ENCODE results near the gene EMC10.

EMC10 gene

DNA sequence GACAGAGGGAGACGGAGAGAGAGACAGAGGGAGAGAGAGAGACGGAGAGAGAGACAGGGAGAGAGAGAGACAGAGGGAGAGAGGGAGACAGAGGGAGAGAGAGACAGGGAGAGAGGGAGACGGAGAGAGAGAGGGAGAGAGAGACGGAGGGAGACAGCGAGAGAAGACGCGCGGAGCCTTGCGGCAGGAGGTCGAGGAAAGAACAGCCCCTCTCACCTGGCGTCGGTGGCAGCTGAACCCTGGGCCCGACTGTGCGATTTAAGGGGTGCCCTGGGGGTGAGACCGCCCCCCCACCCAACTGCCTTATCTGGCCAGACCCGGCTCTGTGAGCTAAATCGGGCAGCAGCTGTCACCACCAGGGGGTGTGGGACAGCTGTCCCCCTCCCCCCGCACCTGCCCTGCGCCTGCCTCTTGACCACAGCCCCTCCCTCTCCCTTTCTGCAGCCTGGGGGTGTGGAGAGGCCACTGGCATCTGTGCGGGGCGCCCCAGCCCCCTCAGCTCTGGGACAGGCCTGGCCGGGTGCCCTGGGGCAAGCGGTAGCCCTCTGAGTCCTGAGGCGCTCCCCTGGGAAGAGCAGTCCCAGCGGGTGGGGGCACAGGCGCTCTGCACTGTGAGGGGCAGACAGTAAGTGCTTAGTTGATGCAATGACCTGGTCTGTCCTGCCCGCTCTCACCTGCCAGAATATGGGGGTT is 23.9 kb downstream of the EMC10 start:
- no peak for DNase-seq

DNA sequence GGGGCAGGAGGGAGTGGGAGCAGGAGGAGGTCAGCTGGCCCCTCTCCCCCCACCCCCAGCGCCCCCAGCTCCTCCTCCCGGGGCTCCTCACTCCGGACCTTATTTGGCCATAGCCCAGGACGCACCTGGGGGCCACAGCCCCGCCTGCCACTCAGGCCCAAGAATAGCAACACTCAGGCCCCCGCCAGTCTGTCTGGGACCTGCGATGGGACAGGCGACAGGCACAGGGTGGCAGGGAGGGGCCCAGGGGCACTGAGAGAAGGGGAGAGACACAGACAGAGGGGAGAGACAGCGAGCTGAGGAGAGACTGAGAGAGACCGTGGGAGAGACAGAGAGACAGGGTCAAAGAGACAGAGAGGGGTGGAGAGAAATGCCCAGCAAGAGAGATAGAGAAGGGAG is 24.4 kb downstream of the EMC10 start:
- DNase-seq = no peak

DNA sequence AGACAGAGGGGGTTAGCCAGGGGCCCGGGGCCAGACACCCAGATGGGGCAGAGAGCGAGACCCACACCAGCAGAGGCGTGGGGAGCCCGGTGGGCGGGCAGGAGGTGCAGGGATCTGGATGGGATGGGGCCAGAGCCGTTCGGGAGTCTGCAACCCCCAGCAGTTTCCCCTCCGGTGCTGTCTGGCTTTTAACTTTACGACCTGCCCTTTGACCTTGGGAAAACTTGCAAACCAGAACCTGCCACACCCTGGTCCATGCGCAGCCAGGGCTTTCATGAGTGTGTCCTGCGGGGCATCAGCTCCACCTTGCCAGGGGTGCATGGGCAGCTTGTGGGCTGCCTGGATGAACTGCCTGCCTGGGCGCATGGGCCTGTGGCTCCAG is 24.9 kb downstream of the EMC10 start:
- DNase-seq = no peak

DNA sequence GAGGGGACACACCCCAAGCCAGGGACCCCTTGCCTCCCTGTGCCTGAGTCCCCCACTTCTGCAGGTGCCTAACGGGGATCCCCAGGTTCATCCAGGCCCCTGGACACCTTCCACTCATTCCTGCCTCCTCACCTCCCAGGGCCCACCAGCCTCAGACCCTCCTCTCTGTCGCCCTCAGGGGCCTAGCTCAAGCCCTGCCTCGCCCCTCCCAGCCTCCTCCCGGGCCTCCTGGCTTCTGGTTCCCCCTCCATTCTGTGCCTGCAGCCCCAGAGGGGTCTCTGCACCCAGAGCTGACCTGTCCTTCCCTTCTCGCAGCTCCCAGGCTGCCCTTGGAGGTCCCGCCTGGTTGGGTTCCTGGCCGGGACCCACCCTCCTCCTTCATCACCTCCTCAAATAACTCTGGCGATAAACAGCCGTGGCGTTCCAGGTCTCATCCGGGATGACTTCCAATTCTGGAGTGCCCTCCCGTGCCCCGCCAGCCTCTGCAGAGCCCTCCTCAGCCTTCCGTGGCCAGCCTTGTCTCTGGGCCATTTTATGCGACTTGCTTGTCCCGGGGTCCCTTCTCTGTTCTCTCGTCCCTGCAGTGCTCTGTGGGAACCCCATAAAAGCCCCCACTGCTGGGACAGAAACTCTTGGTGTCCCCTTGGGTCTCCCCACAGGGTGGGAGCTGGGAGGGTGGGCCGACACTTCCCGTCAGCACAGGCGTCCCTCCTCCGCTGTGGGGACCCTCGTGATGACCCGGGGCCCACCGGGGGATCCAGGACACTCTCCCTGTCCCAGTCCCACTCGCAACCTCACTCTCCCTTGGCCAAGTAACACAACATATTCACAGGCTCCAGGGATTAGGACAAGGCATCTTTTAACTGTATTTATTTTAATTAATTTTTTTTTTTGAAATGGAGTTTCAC is 25.5 kb downstream of the EMC10 start:
- DNase-seq = no peak

DNA sequence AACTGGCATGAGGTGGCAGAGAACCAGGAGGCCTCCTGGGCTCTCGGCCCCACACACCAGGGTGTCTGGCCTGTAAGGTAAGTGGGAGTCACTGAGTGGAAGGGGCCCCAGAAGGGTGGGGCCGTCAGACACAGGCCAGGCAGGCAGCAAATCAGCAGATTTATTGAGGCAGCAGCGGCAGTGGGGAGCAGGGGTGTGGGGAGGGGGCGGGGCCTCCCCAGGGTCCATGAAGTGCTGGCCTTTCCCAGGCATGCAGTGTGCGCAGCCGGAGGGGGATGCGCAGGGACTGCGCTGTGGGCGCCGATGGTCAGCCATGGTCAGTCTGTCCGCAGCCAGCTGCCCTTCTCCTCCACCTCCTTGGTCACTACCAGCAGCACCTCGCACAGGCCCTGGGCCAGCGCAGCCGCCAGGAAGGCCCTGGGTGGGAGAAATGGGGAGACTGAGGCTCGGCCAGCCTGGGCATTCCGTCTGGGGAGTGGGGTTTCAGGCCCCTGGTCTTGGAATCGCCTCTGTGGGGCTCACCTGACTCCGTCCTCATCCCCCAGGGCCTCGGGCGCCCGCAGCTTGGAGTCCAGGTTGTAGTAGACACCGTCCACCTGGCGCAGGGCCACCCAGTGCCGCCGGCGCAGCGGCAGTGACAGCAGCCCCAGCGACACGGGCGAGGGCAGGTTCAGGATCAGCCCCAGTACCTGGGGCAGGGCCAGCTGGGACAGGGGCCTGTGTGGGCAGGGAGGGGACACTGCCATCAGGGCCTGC is 29.7 kb downstream of the EMC10 start:
- no peak for DNase-seq

DNA sequence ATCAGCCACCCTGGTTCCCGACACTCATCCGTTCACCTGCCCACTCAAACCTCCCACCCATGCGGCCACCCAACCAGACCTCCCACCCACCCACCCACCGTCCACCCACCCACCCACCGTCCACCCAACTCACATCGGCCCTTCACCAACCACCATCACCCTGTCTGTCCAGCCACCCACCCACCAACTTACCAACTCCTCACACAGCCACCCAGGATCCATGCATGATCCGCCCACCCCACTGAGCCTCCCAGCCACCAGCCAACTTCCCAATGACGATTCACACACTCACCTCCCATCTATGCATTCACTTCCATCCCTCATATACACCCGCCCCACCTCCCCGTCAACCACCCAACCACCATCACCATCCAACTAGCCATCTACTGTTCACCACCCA is 30.4 kb downstream of the EMC10 start:
- no peak for DNase-seq

DNA sequence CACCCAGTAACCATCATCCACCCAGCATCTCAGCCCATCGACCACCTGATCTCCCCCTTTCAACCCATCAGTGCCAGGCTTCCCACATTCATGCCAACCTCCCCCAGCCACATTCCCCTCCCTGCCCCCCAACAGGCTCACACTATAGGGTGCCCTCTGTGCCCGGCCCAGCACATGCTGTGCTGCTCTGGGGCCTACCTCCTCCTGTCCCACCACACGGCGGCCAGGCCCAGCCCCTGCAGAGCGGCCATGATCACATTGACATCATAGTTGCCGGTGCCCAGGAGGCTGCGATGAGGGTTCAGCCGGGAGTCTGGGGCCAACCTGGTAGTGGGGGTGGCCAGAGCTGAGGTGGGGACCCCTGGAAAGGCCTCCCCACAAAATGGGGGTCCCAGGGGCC is 31.1 kb downstream of the EMC10 start:
- no peak for DNase-seq

DNA sequence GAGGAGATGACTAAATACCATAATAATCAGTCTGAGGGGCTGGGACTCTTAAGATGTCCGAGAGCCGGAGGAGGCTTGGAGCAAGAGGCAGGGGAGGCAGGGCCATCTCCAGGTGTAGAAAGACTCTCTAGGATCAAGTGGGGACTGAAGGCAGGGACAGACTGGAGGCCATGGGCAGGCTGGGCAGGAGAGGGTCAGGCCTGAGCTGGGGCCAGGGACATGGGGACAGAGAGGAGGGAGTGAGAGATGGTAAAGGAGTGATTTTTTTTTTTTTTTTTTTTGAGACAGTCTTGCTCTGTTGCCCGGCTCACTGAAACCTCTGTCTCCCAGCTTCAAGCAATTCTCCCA is 32.5 kb downstream of the EMC10 start:
- no peak for DNase-seq

DNA sequence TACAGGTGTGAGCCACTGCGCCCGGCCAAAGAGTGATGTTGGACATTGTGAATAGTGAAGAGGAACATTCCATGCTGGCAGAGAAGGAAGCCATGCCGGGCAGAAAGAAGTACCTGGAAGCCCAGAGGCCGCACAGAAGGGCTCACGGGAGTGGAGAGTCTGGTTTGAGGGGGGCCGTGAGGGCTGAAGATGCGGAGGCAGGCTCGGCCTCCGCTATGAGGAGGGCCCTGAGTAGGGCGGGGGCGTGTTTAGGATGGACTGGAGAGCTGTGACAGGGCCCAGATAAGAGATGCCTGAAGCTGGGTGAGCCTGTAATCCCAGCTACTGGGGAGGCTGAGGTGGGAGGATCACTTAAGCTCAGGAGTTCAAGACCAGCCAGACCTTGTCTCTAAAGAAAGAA is 33.1 kb downstream of the EMC10 start:
- DNase-seq = no peak

DNA sequence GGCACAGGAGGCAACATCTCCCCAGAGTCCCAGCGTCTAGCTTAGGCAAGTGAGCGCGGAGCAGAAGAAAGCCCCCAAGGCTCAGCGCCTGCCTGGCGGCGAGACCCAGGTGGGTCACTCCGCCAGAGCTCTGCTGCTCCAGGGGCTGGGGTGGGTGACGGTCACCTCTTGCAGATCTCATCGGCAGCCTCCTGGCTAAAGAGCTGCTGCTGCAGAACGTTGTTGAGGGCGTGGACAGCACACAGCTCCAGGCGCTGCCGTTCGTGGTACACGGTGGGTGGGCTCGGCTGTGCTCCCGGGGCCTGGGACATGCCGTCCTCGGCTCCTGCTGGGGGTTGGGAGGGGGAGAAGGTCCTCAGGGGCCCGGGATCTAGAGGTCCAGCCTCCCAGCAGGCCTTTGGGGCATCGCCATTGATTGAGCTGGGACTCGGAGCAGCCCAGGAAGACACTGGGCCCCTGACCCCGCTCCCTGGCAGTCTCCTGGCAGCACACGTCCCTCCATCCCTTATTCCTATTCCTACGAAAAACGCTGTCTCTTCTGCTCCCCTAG is 33.9 kb downstream of the EMC10 start:
- no peak for DNase-seq

DNA sequence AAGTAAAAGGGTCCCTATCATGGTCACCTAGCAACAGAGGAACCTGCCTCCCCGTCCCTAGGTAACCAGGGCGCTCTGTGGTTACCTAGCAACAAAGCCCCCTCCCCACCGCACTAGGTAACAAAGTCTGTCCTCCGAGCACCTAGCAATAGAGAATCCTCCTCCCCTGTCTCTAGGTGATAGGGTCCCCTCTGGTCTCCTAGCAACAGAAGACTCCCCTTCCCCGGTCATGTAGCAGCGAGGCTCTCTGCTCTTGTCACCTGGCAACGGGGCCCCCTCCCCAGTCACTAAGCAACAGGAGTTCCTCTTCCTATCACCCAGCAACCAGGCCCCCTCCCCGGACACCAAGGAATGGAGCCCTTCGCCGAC is 34.4 kb downstream of the EMC10 start:
- DNase-seq = no peak

DNA sequence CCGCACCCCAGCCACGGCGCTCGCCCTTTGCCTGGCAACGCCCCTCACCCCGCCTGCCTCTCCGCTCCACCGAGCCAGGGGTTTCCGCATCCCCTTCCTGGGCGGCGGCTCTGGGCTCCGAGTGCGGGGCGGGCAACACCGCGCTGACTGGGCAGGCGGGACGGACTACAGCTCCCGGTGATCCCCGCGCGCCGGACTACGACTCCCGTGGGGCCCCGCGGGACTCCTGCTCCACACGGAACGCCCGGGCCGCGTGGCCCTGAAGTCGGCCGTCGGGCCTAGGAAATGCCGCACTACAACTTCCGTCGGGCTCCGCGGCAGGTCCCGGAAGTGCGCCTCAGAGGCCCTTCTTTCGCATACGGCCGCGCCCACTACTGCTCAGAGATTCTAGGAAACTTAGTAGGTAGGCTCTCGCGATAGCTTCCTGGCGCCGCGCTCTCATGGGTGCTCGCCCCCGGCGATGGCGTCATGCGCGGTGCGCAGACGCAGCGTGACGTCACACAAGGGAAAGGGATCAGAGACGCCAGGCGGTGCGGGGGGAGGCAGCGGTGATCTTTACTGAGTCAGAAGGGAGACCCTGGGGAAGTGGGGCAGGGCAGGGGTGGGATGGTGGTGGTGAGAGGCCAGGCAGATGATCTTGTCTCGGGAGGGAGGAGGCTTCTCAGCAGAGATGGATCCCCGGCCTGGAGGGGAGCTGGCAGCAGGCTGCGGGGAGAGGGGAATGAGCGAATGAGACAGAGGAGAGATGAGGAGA is 34.9 kb downstream of the EMC10 start, which contains the start of gene JOSD2:
Gene JOSD2 (minus strand): TSS at position 123 of the 754 bp plus-strand sequence. CDS start 760 bp downstream, outside the sequence.
- DNase-seq = peak; percentile 99

DNA sequence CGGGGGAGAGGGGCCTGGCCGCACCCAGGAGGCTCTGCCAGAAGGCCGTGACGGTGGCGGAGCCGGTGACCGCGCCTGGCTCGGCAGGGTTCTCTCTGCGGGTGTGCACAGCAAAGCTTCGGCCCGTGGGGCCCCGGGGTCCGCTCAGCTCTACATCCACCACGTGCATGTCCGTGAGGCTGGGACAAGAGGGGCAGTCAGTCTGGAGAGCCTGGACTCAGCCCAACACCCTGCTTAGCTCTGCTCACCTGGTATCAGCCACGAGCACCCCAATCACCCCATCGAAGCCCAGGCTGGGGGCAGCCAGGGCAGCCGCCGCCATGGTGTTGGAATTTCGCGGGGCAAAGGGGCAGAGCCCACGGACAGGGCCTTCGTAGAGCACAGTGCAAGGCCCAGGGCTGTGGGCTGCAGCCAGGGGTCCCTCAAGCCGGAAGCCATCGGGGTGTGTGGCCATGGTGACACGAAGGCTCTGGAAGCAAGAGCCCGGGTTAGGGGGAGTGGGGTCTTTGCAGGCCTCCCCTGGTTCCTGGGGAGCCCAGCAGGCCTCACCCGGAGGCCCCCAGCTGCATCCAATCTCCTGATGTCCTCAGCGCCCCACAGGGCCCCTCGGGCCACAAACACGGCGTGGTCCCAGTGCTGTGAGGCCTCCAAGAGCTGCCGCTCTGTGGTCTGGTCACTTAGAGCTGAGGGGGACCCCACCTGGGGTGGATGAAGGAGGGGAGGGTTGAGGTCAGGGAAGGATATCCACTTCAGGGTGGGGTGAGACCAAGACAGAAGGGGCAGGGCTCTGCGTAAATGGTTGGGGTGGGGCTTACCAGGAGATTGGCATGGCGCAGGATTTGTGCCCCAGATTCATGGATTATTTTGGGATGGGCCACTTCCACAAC is 36.0 kb downstream of the EMC10 start:
- no peak for DNase-seq

DNA sequence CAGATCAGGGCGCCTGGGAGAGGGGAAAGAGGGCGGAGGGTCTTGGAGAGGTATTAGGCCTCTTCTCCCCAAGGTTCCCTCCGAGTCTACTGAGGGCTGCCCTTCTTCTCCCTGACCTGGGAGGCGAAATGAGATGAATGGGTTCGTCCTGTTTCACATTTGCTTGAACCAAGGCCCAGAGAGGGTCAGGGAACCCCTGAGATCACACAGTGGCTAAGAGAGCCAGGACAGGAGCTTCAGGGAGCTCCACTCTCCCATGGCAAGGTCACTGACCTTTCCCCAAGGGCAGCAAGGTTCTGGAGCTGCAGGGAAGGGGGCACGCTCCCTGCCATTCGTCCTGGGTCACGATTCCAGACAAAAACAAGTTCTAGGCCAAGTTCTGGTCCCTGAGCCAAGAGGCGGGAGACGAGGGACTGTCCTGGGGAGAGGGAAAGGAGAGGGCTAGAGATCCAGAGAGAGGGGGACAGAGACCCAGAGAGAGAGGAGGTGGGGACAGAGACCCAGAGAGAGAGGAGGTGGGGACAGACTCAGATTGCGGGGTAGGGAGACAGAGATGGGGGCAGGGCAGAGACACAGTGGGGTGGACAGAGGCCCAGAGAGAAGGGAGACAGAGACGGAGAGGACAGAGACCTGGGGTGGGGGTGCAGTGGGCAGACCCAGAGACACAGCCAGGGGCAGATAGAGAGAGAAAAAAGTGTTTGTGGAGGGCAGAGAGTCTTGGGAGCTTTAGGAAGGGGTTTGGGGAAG is 36.9 kb downstream of the EMC10 start:
- no peak for DNase-seq

DNA sequence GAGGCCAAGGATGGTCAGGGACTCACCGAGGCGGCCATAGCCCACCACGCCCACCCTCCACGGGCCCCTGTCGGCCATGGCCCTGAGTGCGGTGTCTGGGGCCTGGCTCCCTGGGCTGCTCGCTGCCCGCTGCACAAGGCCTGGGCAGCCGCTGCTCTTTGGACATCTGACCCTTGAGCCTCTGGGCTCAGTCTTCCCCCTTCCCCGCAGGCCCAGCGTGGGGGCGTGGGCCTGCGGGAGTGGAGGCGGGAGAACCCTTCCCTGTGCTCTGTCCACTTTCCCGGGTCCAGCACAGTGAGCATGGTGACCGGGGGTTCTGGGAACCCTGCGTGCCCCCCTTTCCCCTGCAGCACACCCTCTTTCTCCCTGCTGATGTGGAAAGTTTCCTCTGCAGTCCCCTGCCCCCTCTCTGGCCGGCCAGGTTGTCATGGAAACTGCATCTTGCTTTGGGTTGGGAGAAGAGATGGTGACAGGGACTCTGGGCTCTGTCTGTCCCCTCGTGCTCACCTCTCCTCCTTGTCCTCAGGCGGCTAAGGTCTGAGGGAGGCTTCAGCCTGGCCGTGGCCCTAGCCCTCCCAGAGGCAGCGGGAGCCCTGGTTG is 37.5 kb downstream of the EMC10 start, which contains the start of gene ASPDH:
Gene ASPDH (minus strand): TSS at position 168 of the 600 bp plus-strand sequence. CDS start 90 bp downstream, at position 78.
- no peak for DNase-seq

DNA sequence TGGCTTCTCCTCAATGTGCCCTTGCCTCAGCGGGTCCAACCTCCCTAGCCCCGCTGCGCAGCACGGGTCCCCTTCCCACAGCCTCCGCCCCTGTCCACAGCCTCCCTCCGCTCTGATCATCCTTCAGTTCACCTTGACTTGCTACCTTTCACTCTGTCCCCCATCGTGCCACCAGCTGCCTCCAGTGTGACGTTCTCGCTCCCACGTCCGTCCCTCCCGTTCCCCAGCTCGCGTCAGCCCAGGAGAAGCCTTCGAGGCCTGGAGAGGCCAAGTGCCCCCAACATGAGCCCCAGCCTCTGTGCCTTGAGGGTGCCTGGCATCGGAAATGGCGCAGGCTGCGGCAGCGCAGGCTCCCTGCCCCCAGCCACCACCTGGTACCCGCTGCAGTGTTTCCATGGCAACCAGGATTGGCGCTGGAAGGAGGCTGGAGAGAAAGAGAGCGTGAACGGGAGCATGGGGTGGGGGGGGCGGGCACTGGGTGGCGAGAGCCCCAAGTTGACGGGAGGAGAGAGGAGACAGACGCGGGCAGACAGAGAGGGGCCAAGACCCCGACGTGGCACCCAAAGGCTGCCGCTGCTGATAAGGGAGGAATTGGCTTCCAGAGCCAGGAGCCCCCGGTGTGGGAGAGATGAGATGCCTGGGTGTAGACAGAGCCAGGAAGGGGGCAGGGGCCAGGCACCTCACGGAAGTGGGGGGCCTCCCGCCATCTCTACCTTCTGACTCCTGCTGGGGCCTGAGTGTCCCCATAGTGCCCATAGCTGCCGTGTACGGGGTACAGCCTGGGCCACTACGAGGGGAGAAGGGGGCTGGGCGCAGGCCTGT is 38.2 kb downstream of the EMC10 start:
- DNase-seq = no peak

DNA sequence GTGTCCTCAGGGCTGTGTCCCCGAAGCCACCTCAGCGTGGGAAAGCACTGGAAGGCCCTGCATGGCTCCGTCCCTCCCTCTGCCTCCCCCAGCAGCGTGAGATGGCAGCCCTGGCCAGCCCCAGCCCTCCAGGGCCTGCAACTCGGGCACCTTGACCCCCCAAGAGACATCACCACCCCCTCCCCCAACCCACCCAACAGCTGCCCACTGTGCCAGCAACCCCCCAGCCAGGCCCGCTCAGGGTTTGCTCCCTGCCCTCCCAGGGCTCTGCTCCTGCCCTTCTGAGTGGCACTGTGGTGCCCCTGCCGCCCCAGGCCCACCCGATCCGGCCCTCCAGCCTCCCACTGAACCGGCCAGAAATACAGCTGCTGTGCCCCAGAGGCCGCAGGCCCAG is 38.9 kb downstream of the EMC10 start:
- DNase-seq = no peak

DNA sequence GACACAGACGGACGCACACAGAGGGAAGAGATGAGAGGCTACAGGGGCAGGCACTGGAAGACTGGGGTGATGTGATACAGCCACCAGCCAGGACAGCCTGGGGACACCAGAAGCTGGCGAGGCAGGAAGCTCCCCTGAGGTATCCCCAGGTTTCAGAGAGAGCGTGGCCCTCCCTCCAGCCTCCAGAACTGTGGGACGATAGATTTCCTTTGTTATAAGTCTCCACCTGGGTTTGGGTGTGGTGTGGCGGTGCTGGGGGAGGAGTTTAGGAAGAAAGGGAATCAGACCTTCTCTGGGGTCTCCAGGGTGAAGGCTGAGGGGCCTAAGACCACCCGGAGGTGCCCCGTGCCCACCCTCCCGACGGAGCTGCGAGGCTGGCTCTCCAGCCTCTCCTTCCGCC is 40.1 kb downstream of the EMC10 start:
- no peak for DNase-seq

DNA sequence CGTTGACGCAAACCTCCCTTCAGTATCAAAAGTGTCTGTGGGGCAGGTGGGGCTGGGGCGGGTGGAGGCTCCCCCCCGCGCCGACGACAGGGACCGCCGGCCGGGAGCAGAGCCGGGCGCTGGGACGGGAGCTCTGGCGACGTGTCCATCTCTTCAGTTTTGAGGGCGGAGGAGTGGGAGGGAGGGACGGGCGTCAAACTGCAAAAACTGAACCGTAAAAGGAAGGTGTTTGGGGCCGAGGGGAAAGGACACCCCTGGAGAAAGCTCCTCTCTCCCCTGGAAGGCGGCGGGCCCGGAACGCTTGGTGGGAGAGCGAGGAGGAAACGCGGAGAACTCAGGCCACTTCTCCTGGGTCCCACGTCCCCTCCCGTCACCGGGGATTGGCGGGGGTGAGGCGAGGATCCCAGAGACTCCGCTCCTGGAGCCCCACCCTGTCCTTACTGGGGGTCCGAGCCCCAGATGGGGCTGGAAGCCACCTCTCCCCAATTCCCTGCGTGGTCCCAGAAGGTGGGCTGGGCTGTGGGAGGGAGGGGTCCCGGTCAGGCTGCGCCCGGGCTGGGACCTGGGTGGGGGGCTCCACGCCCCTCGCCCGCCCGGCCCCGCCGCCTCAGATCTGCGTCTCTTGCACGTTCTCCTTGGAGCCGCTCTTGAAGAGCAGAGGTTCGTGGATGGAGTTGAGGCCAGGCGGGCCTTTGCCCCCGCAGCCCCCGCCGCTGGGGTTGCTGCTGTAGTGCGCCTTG is 40.8 kb downstream of the EMC10 start:
- no peak for DNase-seq

Data from inflammatory macrophage treated with lipopolysaccharide for 1 hour (primary cell).